AG09309 (cell line): ENCODE measurements around the gene LATS2.
A peak's percentile ranks its signal among the peaks of the same experiment; 100 is the strongest.

ENCODE experiments used
- DNase-seq: peaks from one replicate; pipeline ENCODE4 v3.0.0-alpha.2; 2010; ENCODE audit warnings: low read depth
- H3K4me3 ChIP-seq: 2 replicates; pipeline ENCODE4 v1.5.1; 2011; ENCODE audit warnings: mild to moderate bottlenecking, low read depth, low read length, moderate library complexity; ENCODE audit not compliant: control insufficient read depth
- TF ChIP-seq, protein P1 (sequence below): IDR thresholded peaks from 2 replicates; pipeline ENCODE4 v1.5.1; 2011; ENCODE audit warnings: mild to moderate bottlenecking, low read depth, low read length, inconsistent platforms; ENCODE audit not compliant: insufficient read depth, control insufficient read depth; ENCODE audit errors: missing control alignments

The LATS2 gene

DNA sequence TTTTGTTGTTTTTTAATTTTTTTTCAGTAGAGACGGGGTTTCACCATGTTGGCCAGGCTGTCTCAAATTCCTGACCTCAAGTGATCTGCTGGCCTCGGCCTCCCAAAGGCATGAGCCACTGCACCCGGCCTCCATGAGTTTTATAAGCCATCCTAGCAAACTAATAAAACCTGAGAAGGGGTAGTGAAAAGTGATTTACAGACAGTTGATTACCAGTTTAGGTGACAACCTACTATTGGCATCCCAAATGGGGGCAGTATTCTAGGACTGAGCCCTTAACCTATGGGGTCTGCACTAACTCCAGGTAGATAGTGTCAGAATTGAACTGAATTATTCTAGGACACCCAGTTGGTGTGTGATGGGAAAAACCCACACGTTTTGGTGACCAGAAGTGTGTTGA lies 6.5 kb upstream of the LATS2 start:
- TF ChIP-seq, protein P1, sequence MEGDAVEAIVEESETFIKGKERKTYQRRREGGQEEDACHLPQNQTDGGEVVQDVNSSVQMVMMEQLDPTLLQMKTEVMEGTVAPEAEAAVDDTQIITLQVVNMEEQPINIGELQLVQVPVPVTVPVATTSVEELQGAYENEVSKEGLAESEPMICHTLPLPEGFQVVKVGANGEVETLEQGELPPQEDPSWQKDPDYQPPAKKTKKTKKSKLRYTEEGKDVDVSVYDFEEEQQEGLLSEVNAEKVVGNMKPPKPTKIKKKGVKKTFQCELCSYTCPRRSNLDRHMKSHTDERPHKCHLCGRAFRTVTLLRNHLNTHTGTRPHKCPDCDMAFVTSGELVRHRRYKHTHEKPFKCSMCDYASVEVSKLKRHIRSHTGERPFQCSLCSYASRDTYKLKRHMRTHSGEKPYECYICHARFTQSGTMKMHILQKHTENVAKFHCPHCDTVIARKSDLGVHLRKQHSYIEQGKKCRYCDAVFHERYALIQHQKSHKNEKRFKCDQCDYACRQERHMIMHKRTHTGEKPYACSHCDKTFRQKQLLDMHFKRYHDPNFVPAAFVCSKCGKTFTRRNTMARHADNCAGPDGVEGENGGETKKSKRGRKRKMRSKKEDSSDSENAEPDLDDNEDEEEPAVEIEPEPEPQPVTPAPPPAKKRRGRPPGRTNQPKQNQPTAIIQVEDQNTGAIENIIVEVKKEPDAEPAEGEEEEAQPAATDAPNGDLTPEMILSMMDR, result no peak
- DNase-seq, result no peak
- H3K4me3 ChIP-seq, result no peak overlapping the region

GRCh38 chr13:21066946-21067345 lies 5.6 kb upstream of the LATS2 start:
- H3K4me3 ChIP-seq, result no peak overlapping the region
- DNase-seq, result no peak
- TF ChIP-seq, protein P1, result no peak

DNA sequence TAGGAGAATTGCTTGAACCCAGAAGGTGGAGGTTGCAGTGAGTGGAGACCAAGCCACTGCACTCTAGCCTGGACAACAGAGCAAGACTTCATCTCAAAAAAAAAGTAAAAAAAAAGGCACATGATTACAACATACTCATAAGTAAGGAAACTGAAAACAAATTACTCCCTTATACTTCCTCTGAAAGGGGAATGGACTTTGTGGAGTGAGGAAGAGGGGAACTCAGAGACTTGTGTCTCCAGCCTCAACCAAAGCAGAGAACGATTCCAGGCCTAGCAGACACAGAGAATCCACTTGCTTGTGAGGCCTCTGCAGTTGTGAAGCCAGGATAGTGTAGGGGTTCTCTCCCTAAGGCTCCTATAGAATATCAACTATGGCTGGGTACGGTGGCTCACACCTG lies 4.3 kb upstream of the LATS2 start:
- TF ChIP-seq, protein P1, result no peak
- no peak for DNase-seq
- no peak overlapping the region for H3K4me3 ChIP-seq

- TF ChIP-seq, protein P1, result no peak
- no peak overlapping the region for H3K4me3 ChIP-seq
- DNase-seq, result no peak
These were observed 1.6 kb upstream of the LATS2 start for GRCh38 chr13:21063031-21063430.

DNA sequence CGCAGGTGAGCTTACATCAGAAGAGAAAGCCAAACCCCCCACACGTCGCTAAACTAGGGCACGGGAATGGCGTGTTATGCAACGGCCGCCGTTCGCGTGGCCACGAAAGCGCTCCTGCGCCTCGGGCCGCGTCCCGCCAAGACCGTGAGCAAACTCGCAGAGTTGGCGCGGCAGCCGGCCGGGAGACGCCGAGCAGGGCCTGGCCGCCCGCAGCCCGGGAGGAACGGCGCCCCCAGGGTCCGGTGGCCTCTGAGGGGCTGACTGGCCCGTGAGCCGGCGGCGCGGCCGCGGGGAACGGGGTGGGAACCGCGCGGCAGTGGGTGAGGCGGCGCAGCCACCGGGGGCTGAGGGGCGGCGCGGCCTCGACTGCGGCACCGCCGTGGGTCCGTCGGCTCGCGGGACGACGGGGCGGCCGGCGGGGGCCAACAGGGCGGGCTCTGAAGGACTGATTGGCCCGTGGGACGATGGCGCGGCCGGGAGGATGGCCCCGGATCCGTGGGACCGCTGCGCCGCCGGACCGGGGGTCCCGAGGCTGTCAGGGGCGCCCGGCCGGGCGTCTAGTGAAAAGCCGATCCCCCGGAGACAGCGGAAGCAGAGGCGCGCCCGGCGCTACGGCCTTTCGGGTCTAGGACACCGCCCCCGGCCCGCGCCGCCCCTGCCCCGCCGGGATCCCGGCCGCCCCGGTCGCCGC lies 903 bp downstream of the LATS2 start:
- no peak for DNase-seq
- TF ChIP-seq, protein P1, result no peak
- peak overlapping the region; percentile 71 for H3K4me3 ChIP-seq

- peak overlapping the region; percentile 71 for H3K4me3 ChIP-seq
- DNase-seq, result no peak
- TF ChIP-seq, protein P1, result no peak
These were observed 1.6 kb downstream of the LATS2 start for GRCh38 chr13:21059641-21060337.
